GM12878 (cell line): ENCODE results near the gene RAB22A.

Source experiments
- CHD1 ChIP-seq: IDR thresholded peaks from 2 replicates; pipeline ENCODE4 v1.6.1; 2012; ENCODE audit warnings: low read depth, low read length, improper control_type of control experiment
- CHD4 ChIP-seq: fragments of 200-600 bp; sonication (generic); IDR thresholded peaks from 2 replicates; pipeline ENCODE4 v1.6.1; 2016; ENCODE audit warnings: mild to moderate bottlenecking
- CTCF ChIP-seq, 3 experiments: IDR thresholded peaks in 2 of 3; conservative IDR thresholded peaks in 1 of 3; 2 replicates each; pipeline ENCODE4 v1.5.1; 2011; ENCODE audit warnings: low read depth in 3 of 3, low read length in 3 of 3, mild to moderate bottlenecking in 3 of 3, control low read depth in 2 of 3, moderate library complexity in 2 of 3, inconsistent platforms in 1 of 3, mixed read lengths in 1 of 3; ENCODE audit not compliant: control insufficient read depth in 2 of 3, insufficient read depth in 1 of 3; ENCODE audit errors: extremely low read depth in 1 of 3
- ESRRA ChIP-seq: IDR thresholded peaks from 2 replicates; pipeline ENCODE4 v1.6.1; 2012; ENCODE audit warnings: mild to moderate bottlenecking, low read length, improper control_type of control experiment
- IKZF2 ChIP-seq, 2 experiments: fragments of 450-650 bp; IDR thresholded peaks; 2 replicates each; pipeline ENCODE4 v1.6.1; 2017; ENCODE audit warnings: mild to moderate bottlenecking in 2 of 2, moderate library complexity in 2 of 2
- MAX ChIP-seq: IDR thresholded peaks from 2 replicates; pipeline ENCODE4 v1.6.1; 2012; ENCODE audit warnings: low read depth, low read length, improper control_type of control experiment
- PML ChIP-seq: IDR thresholded peaks from 2 replicates; pipeline ENCODE4 v1.6.1; 2012; ENCODE audit warnings: low read length, inconsistent platforms
- POLR2AphosphoS2 ChIP-seq: IDR thresholded peaks from 2 replicates; pipeline ENCODE4 v1.6.1; 2011; ENCODE audit warnings: low read depth, mild to moderate bottlenecking, low read length, improper control_type of control experiment, moderate library complexity
- POLR2AphosphoS5 ChIP-seq: IDR thresholded peaks from 2 replicates; pipeline ENCODE4 v1.6.1; 2011; ENCODE audit warnings: mild to moderate bottlenecking, low read length, inconsistent platforms
- RAD21 ChIP-seq: IDR thresholded peaks from 2 replicates; pipeline ENCODE4 v1.6.1; 2011; ENCODE audit warnings: mild to moderate bottlenecking, low read depth, low read length, moderate library complexity; ENCODE audit not compliant: insufficient read depth
- REST ChIP-seq: IDR thresholded peaks from 2 replicates; pipeline ENCODE4 v1.6.1; 2012; ENCODE audit warnings: mild to moderate bottlenecking, low read depth, low read length
- RUNX3 ChIP-seq: IDR thresholded peaks from 2 replicates; pipeline ENCODE4 v1.6.1; 2012; ENCODE audit warnings: low read length, inconsistent platforms
- TARDBP ChIP-seq: IDR thresholded peaks from 2 replicates; pipeline ENCODE4 v1.6.1; 2016; ENCODE audit warnings: borderline replicate concordance
- TCF7 ChIP-seq: IDR thresholded peaks from 2 replicates; pipeline ENCODE4 v1.6.1; 2014; ENCODE audit warnings: antibody characterized with exemption, borderline replicate concordance

- TF ChIP-seq RUNX3 (no peak), CTCF (IDR thresholded peaks at IDR 0.05 in 2 of 3, conservative IDR thresholded peaks at IDR 0.05 in 1 of 3; ENCODE audit: control insufficient read depth in 2 of 3, extremely low read depth in 1 of 3, insufficient read depth in 1 of 3, low read depth in 3 of 3, low read length in 3 of 3) (no peak), TARDBP (no peak), CHD1 (no peak), ESRRA (no peak), IKZF2 (IDR thresholded peaks at IDR 0.05) (no peak), POLR2AphosphoS5 (no peak), CHD4 (no peak), PML (no peak), RAD21 (no peak), POLR2AphosphoS2 (no peak), REST (no peak), MAX (no peak), TCF7 (no peak)
Observed at GRCh38 chr20:58406422-58407001, 97.0 kb downstream of the RAB22A start.
